HL-60 (cell line): ENCODE results near the gene FLRT2.

Source experiments
- CTCF ChIP-seq: IDR thresholded peaks from one replicate; pipeline ENCODE4 v1.5.1; 2011; ENCODE audit warnings: low read length, control low read depth, inconsistent platforms; ENCODE audit not compliant: insufficient read depth
- GABPA ChIP-seq: IDR thresholded peaks from 2 replicates; pipeline ENCODE4 v1.6.1; 2012; ENCODE audit warnings: low read depth
- POLR2AphosphoS5 ChIP-seq: IDR thresholded peaks from 2 replicates; pipeline ENCODE4 v1.6.1; 2012; ENCODE audit warnings: low read depth
- SPI1 ChIP-seq: IDR thresholded peaks from 2 replicates; pipeline ENCODE4 v1.6.1; 2012; ENCODE audit warnings: low read depth, mild to moderate bottlenecking, borderline replicate concordance

GRCh38 chr14:85660243-85660922 is 130.4 kb downstream of the FLRT2 start:
- TF ChIP-seq SPI1 (no peak), CTCF (no peak), POLR2AphosphoS5 (no peak), GABPA (no peak)
